HepG2 (cell line): ENCODE measurements around the gene CCNYL1. TPM values are rescaled to one million over a fixed set of nuclear protein-coding genes. Genes with fewer than 3 reads are reported as not detected.

Experiments
- AFF4 ChIP-seq: sonication (generic); formaldehyde crosslinking; IDR thresholded peaks from 2 replicates; pipeline ENCODE4 v1.4.0; 2020; ENCODE audit warnings: missing genetic modification reagents
- AHDC1 ChIP-seq: sonication (generic); formaldehyde crosslinking; IDR thresholded peaks from 2 replicates; pipeline ENCODE4 v1.5.1; 2020; ENCODE audit warnings: mild to moderate bottlenecking, missing genetic modification reagents, borderline replicate concordance
- FLYWCH1 ChIP-seq: sonication (generic); formaldehyde crosslinking; IDR thresholded peaks from 2 replicates; pipeline ENCODE4 v1.8.1; 2023; ENCODE audit warnings: mild to moderate bottlenecking, missing genetic modification reagents
- GTF2F1 ChIP-seq: fragments of 150-350 bp; IDR thresholded peaks from 2 replicates; pipeline ENCODE4 v1.6.1; 2014; ENCODE audit warnings: low read length
- MTERF4 ChIP-seq: sonication (generic); formaldehyde crosslinking; IDR thresholded peaks from 2 replicates; pipeline ENCODE4 v1.8.0; 2023; ENCODE audit warnings: mild to moderate bottlenecking, missing genetic modification reagents
- PHB2 ChIP-seq: fragments of 450-650 bp; IDR thresholded peaks from 2 replicates; pipeline ENCODE4 v1.6.1; 2018; ENCODE audit not compliant: partially characterized antibody
- RXRB ChIP-seq: IDR thresholded peaks from 2 replicates; pipeline ENCODE4 v1.6.1; 2016; ENCODE audit warnings: borderline replicate concordance, missing genetic modification reagents, missing compliant biosample characterization
- TAF15 ChIP-seq: fragments of 200-400 bp; formaldehyde crosslinking; IDR thresholded peaks from one replicate; pipeline ENCODE4 v1.6.1; 2018; ENCODE audit warnings: mild to moderate bottlenecking, low read depth, low read length; ENCODE audit not compliant: poor library complexity, severe bottlenecking
- THAP8 ChIP-seq: sonication (generic); formaldehyde crosslinking; IDR thresholded peaks from 2 replicates; pipeline ENCODE4 v1.5.1; 2020; ENCODE audit warnings: missing genetic modification reagents, mild to moderate bottlenecking, borderline replicate concordance
- ZNF275 ChIP-seq: sonication (generic); formaldehyde crosslinking; IDR thresholded peaks from 2 replicates; pipeline ENCODE4 v1.8.0; 2022; ENCODE audit warnings: missing genetic modification reagents, mild to moderate bottlenecking, inconsistent platforms, borderline replicate concordance
- ZNF331 ChIP-seq: sonication (generic); formaldehyde crosslinking; IDR thresholded peaks from 2 replicates; pipeline ENCODE4 v1.4.0; 2020; ENCODE audit warnings: missing genetic modification reagents
- ZNF441 ChIP-seq: sonication (generic); formaldehyde crosslinking; IDR thresholded peaks from 2 replicates; pipeline ENCODE4 v1.7.0; 2021; ENCODE audit warnings: missing genetic modification reagents, borderline replicate concordance
- ZNF780A ChIP-seq: sonication (generic); formaldehyde crosslinking; IDR thresholded peaks from 2 replicates; pipeline ENCODE4 v1.8.0; 2022; ENCODE audit warnings: mild to moderate bottlenecking, missing genetic modification reagents, moderate library complexity
- polyA plus RNA-seq, 8 experiments: library from polyadenylated mRNA; depleted of rRNA in 3 of 8; stranded (reverse) in 7 of 8; unstranded in 1 of 8; fragments of >200 nt; fragmentation: Illumina TruSeq in 4 of 8; extraction: Trizol in 4 of 8; gene quantifications; 2 replicates each; pipeline versions ENCODE4 v1.2.1 to v1.2.3, GENCODE V29; 2011 to 2016; ENCODE audit warnings: low read depth in 4 of 8, missing spikeins in 1 of 8, mixed read lengths in 1 of 8; ENCODE audit not compliant: insufficient read depth in 1 of 8
- total RNA-seq, 5 experiments: library from RNA; depleted of rRNA; stranded (reverse); fragments of >200 nt; fragmentation: Illumina TruSeq; extraction: Trizol; gene quantifications; 2 replicates each; pipeline ENCODE4 v1.2.3, GENCODE V29; 2016; ENCODE audit warnings: low read depth in 1 of 5

CCNYL1 gene
- total and polyA plus RNA-seq, 2 of the 13 experiments (the other 11 are each of a cell fraction or from before 2014, with no cell fraction given), result 12.5 to 16.2 TPM

- TF ChIP-seq MTERF4, result peak; percentile 35; the same call in 1 of the 2 replicates
- TF ChIP-seq AFF4 (CRISPR knock-in tag), result peak; percentile 34; the same call in 1 of the 2 replicates
- TF ChIP-seq TAF15, result peak; percentile 38
- TF ChIP-seq THAP8 (CRISPR knock-in tag), result 0 out of 2 replicates have a peak, but pooled peaks have one; percentile 12
- TF ChIP-seq ZNF275 (CRISPR knock-in tag), result no peak
- 0 out of 2 replicates have a peak, but pooled peaks have one; percentile 19 for TF ChIP-seq ZNF780A
- 0 out of 2 replicates have a peak, but pooled peaks have one; percentile 0 for TF ChIP-seq FLYWCH1 (CRISPR knock-in tag)
- TF ChIP-seq GTF2F1, result no peak
- no peak for TF ChIP-seq RXRB
- TF ChIP-seq AHDC1 (CRISPR knock-in tag), result 0 out of 2 replicates have a peak, but pooled peaks have one; percentile 17
- TF ChIP-seq ZNF441, result peak; percentile 42; the same call in 1 of the 2 replicates
- TF ChIP-seq ZNF331 (CRISPR knock-in tag), result no peak
- no peak for TF ChIP-seq PHB2
Measured at GRCh38 chr2:207768866-207769596, 57.6 kb downstream of the CCNYL1 start (continued).
